SH-SY5Y (cell line): ENCODE measurements around the gene ANKMY1.

Experiments
- GATA2 ChIP-seq: IDR thresholded peaks from 2 replicates; pipeline ENCODE4 v1.6.1; 2011; ENCODE audit warnings: mild to moderate bottlenecking, low read depth, low read length
- GATA3 ChIP-seq: IDR thresholded peaks from 2 replicates; pipeline ENCODE4 v1.6.1; 2011; ENCODE audit warnings: low read depth, mild to moderate bottlenecking, low read length, moderate library complexity

- TF ChIP-seq GATA2 = no peak
- no peak for TF ChIP-seq GATA3
These were observed 113.9 kb downstream of the ANKMY1 start for GRCh38 chr2:240443891-240444301.
